ENCODE measurements around the gene CASP2. TPM values are rescaled to one million over a fixed set of nuclear protein-coding genes. Genes with fewer than 3 reads are reported as not detected.

Gene CASP2
- polyA plus RNA-seq, 1 of the 3 experiments (the other 2 are of a cell fraction) = 19.7 TPM

- Histone ChIP-seq H3K4me2 (no peak overlapping the region), H3K27ac (ENCODE audit: low read depth in 2 of 2, low read length in 1 of 2) (no peak overlapping the region), H3K4me1 (ENCODE audit: control insufficient read depth in 1 of 2, insufficient read depth in 2 of 2, low read depth in 1 of 2, low read length in 1 of 2) (no peaks in the 10 kb centered on the region), H3K36me3 (replicated peaks in 1 of 2; ENCODE audit: control insufficient read depth in 1 of 2, insufficient read depth in 2 of 2, low read length in 1 of 2) (peaks cover 29 to 34% of the 10 kb centered on the region in 2 experiments), H4K20me1 (ENCODE audit: insufficient read depth) (no peaks in the 10 kb centered on the region), H3K79me2 (ENCODE audit: insufficient read depth) (0 out of 2 replicates have a peak, but pooled peaks cover under 1% of the 10 kb centered on the region), H3K9me2 (no peaks in the 10 kb centered on the region), H3K27me3 (ENCODE audit: insufficient read depth) (no peaks in the 10 kb centered on the region), H3K9me3 (no peaks in the 10 kb centered on the region), H3K9ac (no peak overlapping the region), H3K4me3 (ENCODE audit: low read depth in 2 of 2, low read length in 1 of 2) (no peak overlapping the region), H2AFZ (ENCODE audit: low read depth) (no peak overlapping the region), H3F3A (replicated peaks; ENCODE audit: insufficient read depth) (no peaks in the 10 kb centered on the region)
- DNase-seq = no peak
- CTCF ChIA-PET = interaction anchor here (1.1 to 1.8 kb wide), 2 partner anchors 31 to 56 kb away, joined by 3 to 6 read pairs; no protein-coding TSS in a partner anchor
- WGBS (ENCODE audit: low lambda C conversion rate) = 100% methylated on average over 1 of the region's 1 CpG
- TF ChIP-seq, protein P1, sequence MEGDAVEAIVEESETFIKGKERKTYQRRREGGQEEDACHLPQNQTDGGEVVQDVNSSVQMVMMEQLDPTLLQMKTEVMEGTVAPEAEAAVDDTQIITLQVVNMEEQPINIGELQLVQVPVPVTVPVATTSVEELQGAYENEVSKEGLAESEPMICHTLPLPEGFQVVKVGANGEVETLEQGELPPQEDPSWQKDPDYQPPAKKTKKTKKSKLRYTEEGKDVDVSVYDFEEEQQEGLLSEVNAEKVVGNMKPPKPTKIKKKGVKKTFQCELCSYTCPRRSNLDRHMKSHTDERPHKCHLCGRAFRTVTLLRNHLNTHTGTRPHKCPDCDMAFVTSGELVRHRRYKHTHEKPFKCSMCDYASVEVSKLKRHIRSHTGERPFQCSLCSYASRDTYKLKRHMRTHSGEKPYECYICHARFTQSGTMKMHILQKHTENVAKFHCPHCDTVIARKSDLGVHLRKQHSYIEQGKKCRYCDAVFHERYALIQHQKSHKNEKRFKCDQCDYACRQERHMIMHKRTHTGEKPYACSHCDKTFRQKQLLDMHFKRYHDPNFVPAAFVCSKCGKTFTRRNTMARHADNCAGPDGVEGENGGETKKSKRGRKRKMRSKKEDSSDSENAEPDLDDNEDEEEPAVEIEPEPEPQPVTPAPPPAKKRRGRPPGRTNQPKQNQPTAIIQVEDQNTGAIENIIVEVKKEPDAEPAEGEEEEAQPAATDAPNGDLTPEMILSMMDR (IDR thresholded peaks at IDR 0.05) = no peak
- TF ChIP-seq EP300 (IDR thresholded peaks at IDR 0.05; ENCODE audit: borderline replicate concordance in 1 of 2, low read depth in 1 of 2, low read length in 1 of 2) (no peak), CHD2 (IDR thresholded peaks at IDR 0.05; ENCODE audit: low read length, partially characterized antibody) (no peak), TCF12 (IDR thresholded peaks at IDR 0.05) (no peak), FOXM1 (IDR thresholded peaks at IDR 0.05; ENCODE audit: low read depth) (no peak), TAF1 (IDR thresholded peaks at IDR 0.05; ENCODE audit: borderline replicate concordance, low read depth, low read length) (no peak), FOXJ3 (CRISPR knock-in tag; IDR thresholded peaks at IDR 0.05) (no peak), GABPA (IDR thresholded peaks at IDR 0.05; ENCODE audit: low read depth) (no peak)
- POLR2A ChIA-PET = interaction anchor here (0.6 kb wide), 1 partner anchor 7 kb away, joined by 4 read pairs; no protein-coding TSS in a partner anchor
These were observed 16.9 kb upstream of the CASP2 start for GRCh38 chr7:143271240-143271639.

DNA sequence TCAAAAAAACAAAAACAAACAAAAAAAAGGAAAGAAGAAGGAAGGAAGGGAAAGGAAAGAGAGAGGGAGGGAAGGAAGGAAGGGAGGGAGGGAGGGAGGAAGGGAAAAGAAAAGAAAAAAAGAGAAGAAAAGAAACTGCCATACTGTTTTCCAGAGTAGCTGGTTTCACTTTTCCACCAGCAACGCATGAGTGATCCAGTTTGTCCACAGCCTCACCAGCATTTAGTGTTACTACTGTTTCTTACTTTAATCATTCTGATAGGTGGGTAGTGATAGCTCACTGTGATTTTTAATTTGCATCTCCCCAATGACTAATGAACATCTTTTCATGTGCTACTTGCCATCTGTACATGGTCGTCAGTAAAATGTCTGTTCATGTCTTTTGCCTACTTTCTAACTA, 15.3 kb upstream of the CASP2 start:
- 90% methylated on average over 2 of the region's 2 CpGs for WGBS (ENCODE audit: low lambda C conversion rate)
- Histone ChIP-seq H3K9me2 (no peaks in the 10 kb centered on the region), H3K9ac (no peak overlapping the region), H3K4me1 (ENCODE audit: control insufficient read depth in 1 of 2, insufficient read depth in 2 of 2, low read depth in 1 of 2, low read length in 1 of 2) (no peaks in the 10 kb centered on the region), H4K20me1 (ENCODE audit: insufficient read depth) (no peaks in the 10 kb centered on the region), H3K27ac (ENCODE audit: low read depth in 2 of 2, low read length in 1 of 2) (no peak overlapping the region), H3F3A (replicated peaks; ENCODE audit: insufficient read depth) (no peaks in the 10 kb centered on the region), H3K27me3 (ENCODE audit: insufficient read depth) (no peaks in the 10 kb centered on the region), H2AFZ (ENCODE audit: low read depth) (no peak overlapping the region), H3K79me2 (ENCODE audit: insufficient read depth) (no peaks in the 10 kb centered on the region), H3K4me2 (no peak overlapping the region), H3K4me3 (ENCODE audit: low read depth in 2 of 2, low read length in 1 of 2) (no peak overlapping the region), H3K9me3 (no peaks in the 10 kb centered on the region), H3K36me3 (replicated peaks in 1 of 2; ENCODE audit: control insufficient read depth in 1 of 2, insufficient read depth in 2 of 2, low read length in 1 of 2) (peaks cover 12 to 21% of the 10 kb centered on the region in 2 experiments)
- DNase-seq = no peak
- TF ChIP-seq RXRA (IDR thresholded peaks at IDR 0.05; ENCODE audit: borderline replicate concordance, low read depth) = no peak
- TF ChIP-seq, protein P1 (IDR thresholded peaks at IDR 0.05) = no peak
- TF ChIP-seq, protein P2, sequence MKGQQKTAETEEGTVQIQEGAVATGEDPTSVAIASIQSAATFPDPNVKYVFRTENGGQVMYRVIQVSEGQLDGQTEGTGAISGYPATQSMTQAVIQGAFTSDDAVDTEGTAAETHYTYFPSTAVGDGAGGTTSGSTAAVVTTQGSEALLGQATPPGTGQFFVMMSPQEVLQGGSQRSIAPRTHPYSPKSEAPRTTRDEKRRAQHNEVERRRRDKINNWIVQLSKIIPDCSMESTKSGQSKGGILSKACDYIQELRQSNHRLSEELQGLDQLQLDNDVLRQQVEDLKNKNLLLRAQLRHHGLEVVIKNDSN (IDR thresholded peaks at IDR 0.05; ENCODE audit: borderline replicate concordance, low read depth) = no peak
- no peak for TF ChIP-seq YY1 (IDR thresholded peaks at IDR 0.05; ENCODE audit: low read depth)
- ChIA-PET CTCF (no interaction called here), POLR2A (interaction anchor here (0.8 to 1.2 kb wide), 2 partner anchors 10 to 102 kb away, joined by 3 to 4 read pairs; partner anchors contain the start of gene GSTK1)

Data from SK-N-SH (cell line).